Cardiac muscle cell (in vitro differentiated cells and primary cell): ENCODE results near the gene PSME2. TPM values are rescaled to one million over a fixed set of nuclear protein-coding genes. Genes with fewer than 3 reads are reported as not detected.
A peak's percentile ranks its signal among the peaks of the same experiment; 100 is the strongest.

Experiments used
- DNase-seq, 2 donors: peaks; one replicate each; pipeline versions ENCODE4 v3.0.0 to v3.0.0-alpha.2; 2010 to 2017; ENCODE audit warnings: low read depth in 1 of 2, low spot score in 1 of 2
- H3K27ac ChIP-seq: fragments of 200-600 bp; sonication (generic); 2 replicates; pipeline ENCODE4 v1.5.1; 2016
- H3K27me3 ChIP-seq: fragments of 200-600 bp; sonication (generic); 2 replicates; pipeline ENCODE4 v1.6.0; 2016; ENCODE audit warnings: control low read depth
- H3K36me3 ChIP-seq: fragments of 200-600 bp; sonication (generic); 2 replicates; pipeline ENCODE4 v1.5.1; 2016; ENCODE audit warnings: control low read depth
- H3K4me1 ChIP-seq: fragments of 200-600 bp; sonication (generic); 2 replicates; pipeline ENCODE4 v1.8.1; 2017; ENCODE audit warnings: low read depth, mild to moderate bottlenecking, mixed run types
- H3K4me3 ChIP-seq: fragments of 200-600 bp; sonication (generic); 2 replicates; pipeline ENCODE4 v1.5.1; 2016; ENCODE audit warnings: mild to moderate bottlenecking
- H3K9me3 ChIP-seq: fragments of 200-600 bp; sonication (generic); 2 replicates; pipeline ENCODE4 v1.5.1; 2017; ENCODE audit warnings: low read depth, mild to moderate bottlenecking, control low read depth
- polyA plus RNA-seq: library from polyadenylated mRNA; unstranded; fragments of >200 nt; fragmentation: Nextera tagmentation; extraction: Ambion mirVana; gene quantifications from 2 replicates; pipeline ENCODE4 v1.2.1, GENCODE V29; 2016
- total RNA-seq: library from RNA; depleted of rRNA; stranded (reverse); fragments of >200 nt; gene quantifications from 2 replicates; pipeline ENCODE4 v1.2.3, GENCODE V29; 2016
- TF ChIP-seq, protein P1 (sequence below): IDR thresholded peaks from 2 replicates; pipeline ENCODE4 v1.5.1; 2012; ENCODE audit warnings: low read depth, mild to moderate bottlenecking, low read length

The PSME2 gene
- total and polyA plus RNA-seq, 2 experiments from 2014 or later, result 92.3 to 331 TPM

DNA sequence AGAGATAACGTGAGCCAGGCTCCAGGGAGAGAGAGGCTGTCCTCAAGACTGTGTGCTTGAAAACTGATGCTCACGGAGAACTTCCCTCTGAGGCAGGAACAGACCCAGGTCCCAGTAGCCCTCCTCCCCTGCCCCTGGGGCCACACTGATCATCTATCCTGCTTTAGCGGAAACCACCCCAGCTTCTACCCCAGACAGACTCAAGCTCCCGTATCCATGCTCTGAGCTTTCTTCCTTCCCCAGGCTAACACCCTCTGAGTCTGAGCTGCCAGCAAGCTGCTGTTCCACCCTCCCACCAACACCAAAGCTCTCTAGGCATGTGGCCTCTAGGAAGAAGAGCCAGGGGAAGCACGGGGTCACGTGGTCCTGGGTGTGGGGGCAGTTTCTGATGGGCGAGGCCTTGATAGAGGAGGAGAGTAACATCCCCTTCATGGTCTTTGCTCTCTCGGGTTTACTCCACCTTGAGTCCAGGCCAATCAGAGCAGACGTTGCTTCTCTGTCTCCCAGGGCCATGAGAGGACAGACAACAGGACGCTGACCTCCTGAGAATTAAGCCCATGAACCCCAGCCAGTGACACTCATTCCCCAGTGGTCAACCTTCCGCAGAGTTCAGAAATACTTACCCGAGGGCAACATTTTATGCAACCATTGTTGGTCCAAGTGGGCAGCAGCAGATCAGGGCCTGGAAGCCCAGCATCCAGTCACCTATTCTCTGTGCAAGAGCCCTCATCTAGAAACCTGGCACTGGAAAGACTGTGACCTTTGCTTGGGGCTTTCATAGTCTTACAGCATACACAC lies 50.9 kb downstream of the PSME2 start:
- peaks cover 7% of the 10 kb centered on the region for H3K4me1 ChIP-seq
- no peaks in the 10 kb centered on the region for H3K9me3 ChIP-seq
- peak overlapping the region; percentile 45 for H3K4me3 ChIP-seq
- H3K27me3 ChIP-seq, result no peaks in the 10 kb centered on the region
- peak; percentile 9 to 50 for DNase-seq
- H3K27ac ChIP-seq, result no peak overlapping the region
- H3K36me3 ChIP-seq, result no peaks in the 10 kb centered on the region
- TF ChIP-seq, protein P1, sequence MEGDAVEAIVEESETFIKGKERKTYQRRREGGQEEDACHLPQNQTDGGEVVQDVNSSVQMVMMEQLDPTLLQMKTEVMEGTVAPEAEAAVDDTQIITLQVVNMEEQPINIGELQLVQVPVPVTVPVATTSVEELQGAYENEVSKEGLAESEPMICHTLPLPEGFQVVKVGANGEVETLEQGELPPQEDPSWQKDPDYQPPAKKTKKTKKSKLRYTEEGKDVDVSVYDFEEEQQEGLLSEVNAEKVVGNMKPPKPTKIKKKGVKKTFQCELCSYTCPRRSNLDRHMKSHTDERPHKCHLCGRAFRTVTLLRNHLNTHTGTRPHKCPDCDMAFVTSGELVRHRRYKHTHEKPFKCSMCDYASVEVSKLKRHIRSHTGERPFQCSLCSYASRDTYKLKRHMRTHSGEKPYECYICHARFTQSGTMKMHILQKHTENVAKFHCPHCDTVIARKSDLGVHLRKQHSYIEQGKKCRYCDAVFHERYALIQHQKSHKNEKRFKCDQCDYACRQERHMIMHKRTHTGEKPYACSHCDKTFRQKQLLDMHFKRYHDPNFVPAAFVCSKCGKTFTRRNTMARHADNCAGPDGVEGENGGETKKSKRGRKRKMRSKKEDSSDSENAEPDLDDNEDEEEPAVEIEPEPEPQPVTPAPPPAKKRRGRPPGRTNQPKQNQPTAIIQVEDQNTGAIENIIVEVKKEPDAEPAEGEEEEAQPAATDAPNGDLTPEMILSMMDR, result no peak

DNA sequence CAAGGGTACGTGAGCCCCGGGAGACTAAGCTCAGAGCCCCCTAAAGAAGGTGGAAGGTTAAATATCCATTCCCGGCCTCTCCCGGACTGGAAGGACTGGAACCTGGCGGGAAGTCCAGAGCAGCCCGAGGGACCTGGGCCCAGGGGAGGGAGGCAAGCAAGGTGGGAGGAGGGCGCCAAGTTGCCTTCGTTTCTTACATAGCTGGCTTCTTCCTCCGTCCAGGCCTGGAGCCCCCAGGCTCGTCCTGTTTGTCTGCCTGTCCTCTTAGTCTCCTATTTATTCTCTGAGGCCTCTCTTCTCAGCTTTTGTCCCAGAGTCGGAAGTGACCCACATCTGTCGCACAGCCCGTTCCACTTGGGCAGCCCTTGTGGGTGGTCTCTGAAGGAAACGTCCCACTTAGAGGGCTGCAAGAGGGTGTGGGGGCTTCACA lies 51.6 kb downstream of the PSME2 start:
- Histone ChIP-seq H3K4me3 (peak overlapping the region; percentile 45), H3K27ac (no peak overlapping the region), H3K9me3 (no peaks in the 10 kb centered on the region), H3K36me3 (no peaks in the 10 kb centered on the region), H3K4me1 (peaks cover 7% of the 10 kb centered on the region), H3K27me3 (no peaks in the 10 kb centered on the region)
- TF ChIP-seq, protein P1, result no peak
- DNase-seq, result peak in 1 of 2 donors; percentile 16

- Histone ChIP-seq H3K4me1 (peaks cover 7% of the 10 kb centered on the region), H3K4me3 (peak within 1 kb of the TSS; percentile 45), H3K27me3 (no peaks in the 10 kb centered on the region), H3K9me3 (no peaks in the 10 kb centered on the region), H3K36me3 (no peaks in the 10 kb centered on the region), H3K27ac (no peak within 1 kb of the TSS)
- TF ChIP-seq, protein P1, result peak; percentile 12
- DNase-seq, result peak; percentile 90 to 96
Measured at GRCh38 chr14:24093901-24094840, 52.2 kb downstream of the PSME2 start, which contains the start of gene PCK2. PCK2 (plus strand) TSS chr14:24094311; CDS start chr14:24094406, 95 bp downstream.

Other genes starting within 250 kb of the PSME2 start
Only the 30 nearest of the 31 such genes appear.
- 44.9 and 70.8 TPM in 2 replicates for gene DHRS4, start 192.8 kb downstream of the PSME2 start, total RNA-seq
- 42.0 and 62.2 TPM in 2 replicates for gene DHRS4, start 192.8 kb downstream of the PSME2 start, polyA plus RNA-seq
- gene DHRS4L2, start 157.7 kb downstream of the PSME2 start, total RNA-seq, result 13.7 and 17.0 TPM in 2 replicates
- gene DHRS4L2, start 157.7 kb downstream of the PSME2 start, polyA plus RNA-seq, result 23.7 and 33.1 TPM in 2 replicates
- gene CARMIL3, start 94.6 kb downstream of the PSME2 start, total RNA-seq, result 0.06 and 0.85 TPM in 2 replicates
- 0.05 and 0.22 TPM in 2 replicates for gene CARMIL3, start 94.6 kb downstream of the PSME2 start, polyA plus RNA-seq
- gene CPNE6, start 75.0 kb downstream of the PSME2 start, total RNA-seq, result 0.12 TPM in 1 of 2 replicates, not detected in the other
- 0.43 and 0.96 TPM in 2 replicates for gene CPNE6, start 75.0 kb downstream of the PSME2 start, polyA plus RNA-seq
- 11.2 and 18.9 TPM in 2 replicates for gene PCK2, start 52.3 kb downstream of the PSME2 start, total RNA-seq
- 12.2 and 20.0 TPM in 2 replicates for gene PCK2, start 52.3 kb downstream of the PSME2 start, polyA plus RNA-seq
- gene DCAF11, start 31.8 kb downstream of the PSME2 start, total RNA-seq, result 152 and 317 TPM in 2 replicates
- gene DCAF11, start 31.8 kb downstream of the PSME2 start, polyA plus RNA-seq, result 110 and 165 TPM in 2 replicates
- gene NRL, start 31.7 kb downstream of the PSME2 start, total RNA-seq, result 4.2 and 6.7 TPM in 2 replicates
- 4.8 and 5.1 TPM in 2 replicates for gene NRL, start 31.7 kb downstream of the PSME2 start, polyA plus RNA-seq
- gene FITM1, start 16.0 kb downstream of the PSME2 start, total RNA-seq, result 124 and 136 TPM in 2 replicates
- gene FITM1, start 16.0 kb downstream of the PSME2 start, polyA plus RNA-seq, result 181 and 209 TPM in 2 replicates
- 211 and 238 TPM in 2 replicates for gene PSME1, start 10.4 kb downstream of the PSME2 start, total RNA-seq
- 383 and 492 TPM in 2 replicates for gene PSME1, start 10.4 kb downstream of the PSME2 start, polyA plus RNA-seq
- gene EMC9, start 5.0 kb downstream of the PSME2 start, total RNA-seq, result 54.6 and 69.3 TPM in 2 replicates
- 82.3 and 114 TPM in 2 replicates for gene EMC9, start 5.0 kb downstream of the PSME2 start, polyA plus RNA-seq
- gene RNF31, start 888 bp upstream of the PSME2 start, total RNA-seq, result 81.0 and 134 TPM in 2 replicates
- 42.1 and 44.9 TPM in 2 replicates for gene RNF31, start 888 bp upstream of the PSME2 start, polyA plus RNA-seq
- 29.1 and 33.7 TPM in 2 replicates for gene IRF9, start 14.7 kb upstream of the PSME2 start, total RNA-seq
- gene IRF9, start 14.7 kb upstream of the PSME2 start, polyA plus RNA-seq, result 27.3 and 35.4 TPM in 2 replicates
- 20.3 and 23.5 TPM in 2 replicates for gene REC8, start 25.5 kb upstream of the PSME2 start, total RNA-seq
- 38.8 and 39.0 TPM in 2 replicates for gene REC8, start 25.5 kb upstream of the PSME2 start, polyA plus RNA-seq
- 32.0 and 40.7 TPM in 2 replicates for gene IPO4, start 42.2 kb upstream of the PSME2 start, total RNA-seq
- 26.4 and 34.5 TPM in 2 replicates for gene IPO4, start 42.2 kb upstream of the PSME2 start, polyA plus RNA-seq
- 40.2 and 50.3 TPM in 2 replicates for gene TM9SF1, start 48.8 kb upstream of the PSME2 start, total RNA-seq
- 55.2 and 65.3 TPM in 2 replicates for gene TM9SF1, start 48.8 kb upstream of the PSME2 start, polyA plus RNA-seq
- gene TSSK4, start 59.1 kb upstream of the PSME2 start, total RNA-seq, result not detected in 2 replicates
- gene TSSK4, start 59.1 kb upstream of the PSME2 start, polyA plus RNA-seq, result 2.3 and 3.3 TPM in 2 replicates
- 26.4 and 31.0 TPM in 2 replicates for gene CHMP4A, start 66.9 kb upstream of the PSME2 start, total RNA-seq
- gene CHMP4A, start 66.9 kb upstream of the PSME2 start, polyA plus RNA-seq, result 51.1 and 56.1 TPM in 2 replicates
- 39.3 and 59.8 TPM in 2 replicates for gene MDP1, start 69.5 kb upstream of the PSME2 start, total RNA-seq
- 70.5 and 73.4 TPM in 2 replicates for gene MDP1, start 69.5 kb upstream of the PSME2 start, polyA plus RNA-seq
- gene NEDD8, start 85.8 kb upstream of the PSME2 start, total RNA-seq, result 262 and 264 TPM in 2 replicates
- gene NEDD8, start 85.8 kb upstream of the PSME2 start, polyA plus RNA-seq, result 429 and 492 TPM in 2 replicates
- 59.5 and 66.3 TPM in 2 replicates for gene GMPR2, start 86.3 kb upstream of the PSME2 start, total RNA-seq
- gene GMPR2, start 86.3 kb upstream of the PSME2 start, polyA plus RNA-seq, result 57.6 and 66.8 TPM in 2 replicates
- gene TINF2, start 96.0 kb upstream of the PSME2 start, total RNA-seq, result 32.3 and 40.8 TPM in 2 replicates
- gene TINF2, start 96.0 kb upstream of the PSME2 start, polyA plus RNA-seq, result 49.9 and 50.6 TPM in 2 replicates
- gene TGM1, start 116.6 kb upstream of the PSME2 start, total RNA-seq, result 0.35 and 1.7 TPM in 2 replicates
- gene TGM1, start 116.6 kb upstream of the PSME2 start, polyA plus RNA-seq, result 0.65 TPM in 1 of 2 replicates, not detected in the other
- gene RABGGTA, start 125.0 kb upstream of the PSME2 start, total RNA-seq, result 39.6 and 43.5 TPM in 2 replicates
- 43.7 and 45.2 TPM in 2 replicates for gene RABGGTA, start 125.0 kb upstream of the PSME2 start, polyA plus RNA-seq
- 43.2 and 54.3 TPM in 2 replicates for gene DHRS1, start 153.2 kb upstream of the PSME2 start, total RNA-seq
- 53.5 and 58.1 TPM in 2 replicates for gene DHRS1, start 153.2 kb upstream of the PSME2 start, polyA plus RNA-seq
- gene NOP9, start 153.2 kb upstream of the PSME2 start, total RNA-seq, result 13.5 and 15.7 TPM in 2 replicates
- 2.7 and 4.3 TPM in 2 replicates for gene NOP9, start 153.2 kb upstream of the PSME2 start, polyA plus RNA-seq
- gene CIDEB, start 161.4 kb upstream of the PSME2 start, total RNA-seq, result not detected in 2 replicates
- gene CIDEB, start 161.4 kb upstream of the PSME2 start, polyA plus RNA-seq, result not detected in 2 replicates
- gene LTB4R2, start 163.5 kb upstream of the PSME2 start, total RNA-seq, result 7.6 and 15.1 TPM in 2 replicates
- 0.17 and 1.8 TPM in 2 replicates for gene LTB4R2, start 163.5 kb upstream of the PSME2 start, polyA plus RNA-seq
- gene LTB4R, start 164.9 kb upstream of the PSME2 start, total RNA-seq, result 8.5 and 8.8 TPM in 2 replicates
- gene LTB4R, start 164.9 kb upstream of the PSME2 start, polyA plus RNA-seq, result 2.0 and 2.7 TPM in 2 replicates
- 0.35 and 1.5 TPM in 2 replicates for gene ADCY4, start 188.5 kb upstream of the PSME2 start, total RNA-seq
- 1.2 TPM in 1 of 2 replicates, not detected in the other for gene ADCY4, start 188.5 kb upstream of the PSME2 start, polyA plus RNA-seq
- gene RIPK3, start 193.4 kb upstream of the PSME2 start, total RNA-seq, result 0.24 TPM in 1 of 2 replicates, not detected in the other
- 0.81 TPM in 1 of 2 replicates, not detected in the other for gene RIPK3, start 193.4 kb upstream of the PSME2 start, polyA plus RNA-seq